Cardiac muscle cell (in vitro differentiated cells and primary cell): ENCODE results near the gene OR5K1. TPM values are rescaled to one million over a fixed set of nuclear protein-coding genes. Genes with fewer than 3 reads are reported as not detected.
A peak's percentile ranks its signal among the peaks of the same experiment; 100 is the strongest.

Experiments used
- DNase-seq, 2 donors: peaks; one replicate each; pipeline versions ENCODE4 v3.0.0 to v3.0.0-alpha.2; 2010 to 2017; ENCODE audit warnings: low read depth in 1 of 2, low spot score in 1 of 2
- H3K27ac ChIP-seq: fragments of 200-600 bp; sonication (generic); 2 replicates; pipeline ENCODE4 v1.5.1; 2016
- H3K27me3 ChIP-seq: fragments of 200-600 bp; sonication (generic); 2 replicates; pipeline ENCODE4 v1.6.0; 2016; ENCODE audit warnings: control low read depth
- H3K36me3 ChIP-seq: fragments of 200-600 bp; sonication (generic); 2 replicates; pipeline ENCODE4 v1.5.1; 2016; ENCODE audit warnings: control low read depth
- H3K4me1 ChIP-seq: fragments of 200-600 bp; sonication (generic); 2 replicates; pipeline ENCODE4 v1.8.1; 2017; ENCODE audit warnings: low read depth, mild to moderate bottlenecking, mixed run types
- H3K4me3 ChIP-seq: fragments of 200-600 bp; sonication (generic); 2 replicates; pipeline ENCODE4 v1.5.1; 2016; ENCODE audit warnings: mild to moderate bottlenecking
- H3K9me3 ChIP-seq: fragments of 200-600 bp; sonication (generic); 2 replicates; pipeline ENCODE4 v1.5.1; 2017; ENCODE audit warnings: low read depth, mild to moderate bottlenecking, control low read depth
- CTCF ChIP-seq: IDR thresholded peaks from 2 replicates; pipeline ENCODE4 v1.5.1; 2012; ENCODE audit warnings: low read depth, mild to moderate bottlenecking, low read length
- polyA plus RNA-seq: library from polyadenylated mRNA; unstranded; fragments of >200 nt; fragmentation: Nextera tagmentation; extraction: Ambion mirVana; gene quantifications from 2 replicates; pipeline ENCODE4 v1.2.1, GENCODE V29; 2016
- total RNA-seq: library from RNA; depleted of rRNA; stranded (reverse); fragments of >200 nt; gene quantifications from 2 replicates; pipeline ENCODE4 v1.2.3, GENCODE V29; 2016

The OR5K1 gene
- total and polyA plus RNA-seq, 2 experiments from 2014 or later: not detected

- DNase-seq: peak in 1 of 2 donors; percentile 79
- Histone ChIP-seq H3K27ac (no peak overlapping the region), H3K4me1 (peaks cover 8% of the 10 kb centered on the region), H3K4me3 (no peak overlapping the region), H3K36me3 (peaks cover 14% of the 10 kb centered on the region), H3K27me3 (no peaks in the 10 kb centered on the region), H3K9me3 (no peaks in the 10 kb centered on the region)
- TF ChIP-seq CTCF: no peak
Observed at GRCh38 chr3:98513091-98513511, 50.1 kb downstream of the OR5K1 start.

- H3K9me3 ChIP-seq: no peaks in the 10 kb centered on the region
- H3K4me3 ChIP-seq: no peak overlapping the region
- H3K27me3 ChIP-seq: no peaks in the 10 kb centered on the region
- no peak for TF ChIP-seq CTCF
- no peak overlapping the region for H3K27ac ChIP-seq
- peaks cover 14% of the 10 kb centered on the region for H3K36me3 ChIP-seq
- DNase-seq: no peak
- peaks cover 8% of the 10 kb centered on the region for H3K4me1 ChIP-seq
Observed at GRCh38 chr3:98513736-98514135, 50.7 kb downstream of the OR5K1 start.

- no peaks in the 10 kb centered on the region for H3K9me3 ChIP-seq
- H3K27ac ChIP-seq: no peak overlapping the region
- TF ChIP-seq CTCF: no peak
- peaks cover 8% of the 10 kb centered on the region for H3K4me1 ChIP-seq
- H3K4me3 ChIP-seq: no peak overlapping the region
- H3K36me3 ChIP-seq: peaks cover 14% of the 10 kb centered on the region
- DNase-seq: no peak
- H3K27me3 ChIP-seq: no peaks in the 10 kb centered on the region
Observed at GRCh38 chr3:98514948-98515347, 51.9 kb downstream of the OR5K1 start.

GRCh38 chr3:98518816-98519215 is 55.8 kb downstream of the OR5K1 start:
- peaks cover 13% of the 10 kb centered on the region for H3K4me1 ChIP-seq
- H3K4me3 ChIP-seq: no peak overlapping the region
- no peaks in the 10 kb centered on the region for H3K9me3 ChIP-seq
- no peak for TF ChIP-seq CTCF
- H3K27me3 ChIP-seq: no peaks in the 10 kb centered on the region
- peaks cover 14% of the 10 kb centered on the region for H3K36me3 ChIP-seq
- DNase-seq: no peak
- H3K27ac ChIP-seq: no peak overlapping the region

GRCh38 chr3:98519351-98519750 is 56.4 kb downstream of the OR5K1 start:
- no peak for DNase-seq
- Histone ChIP-seq H3K9me3 (no peaks in the 10 kb centered on the region), H3K4me3 (no peak overlapping the region), H3K27ac (no peak overlapping the region), H3K27me3 (no peaks in the 10 kb centered on the region), H3K4me1 (peaks cover 13% of the 10 kb centered on the region), H3K36me3 (peaks cover 14% of the 10 kb centered on the region)
- no peak for TF ChIP-seq CTCF
